ENCODE data around the gene KRTDAP.

KRTDAP gene

GRCh38 chr19:35455616-35456201 is 34.6 kb downstream of the KRTDAP start:
- no peak for DNase-seq (ENCODE audit: low read depth in 2 of 3, low spot score in 2 of 3)

GRCh38 chr19:35454663-35455062 is 35.6 kb downstream of the KRTDAP start:
- DNase-seq (ENCODE audit: low read depth in 2 of 3, low spot score in 2 of 3): no peak

GRCh38 chr19:35451338-35452096 is 38.7 kb downstream of the KRTDAP start:
- DNase-seq (ENCODE audit: low read depth in 2 of 3, low spot score in 2 of 3): peak in 1 of 3 experiments; percentile 9

DNA sequence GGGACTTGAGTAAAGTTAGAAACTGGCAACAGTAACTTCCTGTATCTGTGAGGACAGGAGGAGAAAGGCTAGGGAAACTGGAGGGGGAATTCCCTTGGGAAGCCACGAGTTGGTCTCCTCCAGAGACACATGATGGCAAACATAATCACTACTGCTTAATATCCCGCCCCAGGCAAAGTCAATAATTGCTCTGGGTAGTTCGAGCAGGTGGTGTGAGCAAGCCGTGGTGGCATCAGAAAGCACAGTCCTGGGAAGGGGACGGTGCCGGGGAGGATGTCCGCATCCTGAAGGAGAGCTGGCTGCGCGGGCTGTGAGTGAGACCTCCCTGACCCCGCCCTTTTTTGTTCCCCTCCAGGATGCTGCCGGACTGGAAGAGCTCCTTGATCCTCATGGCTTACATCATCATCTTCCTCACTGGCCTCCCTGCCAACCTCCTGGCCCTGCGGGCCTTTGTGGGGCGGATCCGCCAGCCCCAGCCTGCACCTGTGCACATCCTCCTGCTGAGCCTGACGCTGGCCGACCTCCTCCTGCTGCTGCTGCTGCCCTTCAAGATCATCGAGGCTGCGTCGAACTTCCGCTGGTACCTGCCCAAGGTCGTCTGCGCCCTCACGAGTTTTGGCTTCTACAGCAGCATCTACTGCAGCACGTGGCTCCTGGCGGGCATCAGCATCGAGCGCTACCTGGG is 40.8 kb downstream of the KRTDAP start:
- no peak for DNase-seq (ENCODE audit: low read depth in 2 of 3, low spot score in 2 of 3)

DNA sequence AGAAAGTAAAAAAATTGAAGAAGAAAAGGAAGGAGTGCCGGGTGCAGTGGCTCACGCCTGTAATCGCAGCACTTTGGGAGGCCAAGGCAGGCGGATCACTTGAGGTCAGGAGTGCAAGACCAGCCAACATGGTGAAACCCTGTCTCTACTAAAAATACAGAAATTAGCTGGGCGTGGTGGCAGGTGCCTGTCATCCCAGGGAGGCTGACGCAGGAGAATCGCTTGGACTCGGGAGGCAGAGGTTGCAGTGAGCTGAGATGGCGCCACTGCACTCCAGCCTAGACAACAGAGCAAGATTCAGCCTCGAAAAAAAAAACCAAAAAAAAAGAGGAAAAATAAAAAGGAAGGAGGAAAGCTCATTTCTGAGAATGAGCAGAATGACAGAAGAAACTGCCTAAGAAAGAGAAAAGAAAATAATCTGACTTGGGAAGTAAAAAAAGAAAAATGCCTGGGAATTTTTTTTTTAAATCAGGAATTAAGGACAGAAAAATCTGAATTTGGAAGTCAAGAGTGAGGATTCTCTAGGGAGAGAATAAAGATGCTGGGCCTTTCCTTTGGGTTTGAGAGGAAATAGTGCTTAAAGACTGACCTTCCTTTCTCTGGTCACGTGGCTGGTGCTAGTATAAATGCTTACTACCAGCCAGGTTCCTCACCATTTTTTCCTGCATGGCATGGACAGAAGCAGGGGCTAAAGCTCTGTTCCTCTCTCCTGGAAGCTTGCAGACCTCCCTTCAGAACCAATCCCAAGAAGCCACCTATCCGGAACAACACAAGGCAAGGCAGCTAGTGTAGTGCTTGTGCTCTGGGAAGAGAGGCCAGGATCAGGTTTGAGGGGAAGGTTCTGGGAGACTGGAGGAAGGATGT is 42.4 kb downstream of the KRTDAP start, which contains the start of gene FFAR2:
Gene FFAR2 (plus strand): TSS at position 652 of the 864 bp plus-strand sequence. CDS start 1,458 bp downstream, outside the sequence.
- DNase-seq (ENCODE audit: low read depth in 2 of 3, low spot score in 2 of 3): no peak

GRCh38 chr19:35445826-35446593 is 44.3 kb downstream of the KRTDAP start:
- peak in 1 of 3 experiments; percentile 18 for DNase-seq (ENCODE audit: low read depth in 2 of 3, low spot score in 2 of 3)

DNA sequence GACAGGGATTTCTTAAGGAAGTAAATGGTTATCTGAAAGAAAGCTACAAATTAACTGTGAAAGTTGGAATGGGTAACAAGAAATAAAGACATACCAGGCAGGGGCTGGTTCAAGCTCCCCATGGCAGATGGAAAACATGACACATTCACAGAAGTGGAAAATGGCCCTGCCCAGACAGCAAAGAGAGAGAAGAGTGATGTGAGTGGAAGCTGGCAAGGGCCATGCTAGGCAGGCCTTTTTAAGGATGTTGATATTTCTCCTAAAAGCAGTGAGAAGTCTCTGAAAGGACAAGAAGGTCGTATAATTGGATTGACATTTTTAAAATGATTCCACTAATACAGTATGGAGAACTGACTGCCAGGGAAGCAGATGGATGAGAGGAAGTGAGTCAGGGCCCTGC is 45.5 kb downstream of the KRTDAP start:
- no peak for DNase-seq (ENCODE audit: low read depth in 2 of 3, low spot score in 2 of 3)

- no peak for DNase-seq (ENCODE audit: low read depth in 2 of 3, low spot score in 2 of 3)
These were observed 48.2 kb downstream of the KRTDAP start for GRCh38 chr19:35442091-35442490.

DNA sequence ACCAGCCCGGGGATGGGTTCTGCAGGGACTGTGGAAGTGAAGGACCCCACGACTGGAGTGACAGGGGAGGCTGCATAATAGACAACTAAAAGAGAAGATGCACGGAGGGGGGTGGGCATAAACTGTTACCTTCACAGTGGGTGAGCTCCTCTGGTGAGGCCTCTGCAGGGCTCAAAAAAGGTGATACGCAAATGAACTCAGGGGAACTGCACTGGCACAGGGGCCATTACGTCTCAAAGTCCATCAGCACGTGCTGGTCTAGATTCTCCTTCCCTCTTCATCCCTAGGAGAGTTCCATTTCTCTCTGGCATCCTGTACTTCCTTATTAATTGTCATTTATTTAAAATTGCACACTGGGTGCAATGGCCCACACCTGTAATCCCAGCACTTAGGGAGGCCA is 50.3 kb downstream of the KRTDAP start:
- DNase-seq (ENCODE audit: low read depth in 2 of 3, low spot score in 2 of 3): no peak

- DNase-seq (ENCODE audit: low read depth in 2 of 3, low spot score in 2 of 3): no peak
These were observed 51.7 kb downstream of the KRTDAP start for GRCh38 chr19:35438527-35438926.

DNA sequence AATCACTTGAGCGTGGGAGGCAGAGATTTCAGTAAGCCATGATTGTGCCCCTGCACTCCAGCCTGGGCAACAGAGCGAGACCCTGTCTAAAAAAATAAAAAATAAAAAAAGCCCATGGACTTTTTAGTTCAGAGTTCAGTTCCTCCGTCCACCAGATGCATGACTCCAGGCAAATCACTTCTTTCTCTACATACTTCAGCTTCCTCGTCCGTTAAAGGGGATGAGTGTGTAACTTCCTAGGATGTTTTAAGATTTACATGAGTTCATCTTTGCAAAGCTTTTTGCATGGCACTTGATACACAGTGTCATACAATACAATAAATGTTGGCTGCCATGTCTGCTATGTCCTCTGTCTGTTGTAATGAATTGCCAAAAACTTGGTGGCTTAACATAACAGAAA is 52.2 kb downstream of the KRTDAP start:
- no peak for DNase-seq (ENCODE audit: low read depth in 2 of 3, low spot score in 2 of 3)

- no peak for DNase-seq (ENCODE audit: low read depth in 2 of 3, low spot score in 2 of 3)
These were observed 52.8 kb downstream of the KRTDAP start for GRCh38 chr19:35437406-35437951.

All from activated CD8-positive, alpha-beta memory T cell treated with anti-CD3 and anti-CD28 coated beads for 48 hours (primary cell).